SK-N-DZ (cell line): ENCODE data around the gene GPR158.

ENCODE experiments used
- small RNA-seq, 2 experiments: library from RNA; depleted of rRNA; stranded (forward); fragments of <200 nt; gene quantifications; one replicate each; pipeline ENCODE3, GENCODE V24; 2014

Gene GPR158

Small RNA genes within 50 kb of the gene (small RNA-seq; reads per million reads assigned to genes)
- gene RN7SKP220 = 0 reads per million in 2 experiments
